ENCODE measurements around the gene NTSR2.

DNA sequence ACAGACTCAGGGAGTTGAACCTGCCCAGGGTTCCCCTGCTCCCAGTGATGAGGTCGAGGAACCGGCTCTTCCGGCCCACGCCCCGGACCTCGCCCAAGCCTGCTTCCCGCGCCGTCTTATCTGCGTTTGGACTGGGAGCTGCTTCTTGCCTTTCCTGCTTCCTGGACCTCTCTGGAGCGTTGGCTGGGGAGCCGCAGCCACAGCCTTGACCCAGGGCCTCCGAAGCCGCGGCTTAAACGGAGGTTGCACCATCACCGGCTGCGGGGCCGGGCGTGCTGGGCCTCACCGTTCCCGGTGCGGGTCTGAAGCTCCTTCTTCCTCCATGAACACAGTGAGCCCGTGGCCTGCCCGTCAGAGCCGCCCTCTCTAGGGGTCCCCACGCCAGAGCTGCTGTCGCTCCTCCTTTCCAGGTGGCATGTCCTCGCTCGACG is 13.3 kb downstream of the NTSR2 start:
- TF ChIP-seq, protein P1, sequence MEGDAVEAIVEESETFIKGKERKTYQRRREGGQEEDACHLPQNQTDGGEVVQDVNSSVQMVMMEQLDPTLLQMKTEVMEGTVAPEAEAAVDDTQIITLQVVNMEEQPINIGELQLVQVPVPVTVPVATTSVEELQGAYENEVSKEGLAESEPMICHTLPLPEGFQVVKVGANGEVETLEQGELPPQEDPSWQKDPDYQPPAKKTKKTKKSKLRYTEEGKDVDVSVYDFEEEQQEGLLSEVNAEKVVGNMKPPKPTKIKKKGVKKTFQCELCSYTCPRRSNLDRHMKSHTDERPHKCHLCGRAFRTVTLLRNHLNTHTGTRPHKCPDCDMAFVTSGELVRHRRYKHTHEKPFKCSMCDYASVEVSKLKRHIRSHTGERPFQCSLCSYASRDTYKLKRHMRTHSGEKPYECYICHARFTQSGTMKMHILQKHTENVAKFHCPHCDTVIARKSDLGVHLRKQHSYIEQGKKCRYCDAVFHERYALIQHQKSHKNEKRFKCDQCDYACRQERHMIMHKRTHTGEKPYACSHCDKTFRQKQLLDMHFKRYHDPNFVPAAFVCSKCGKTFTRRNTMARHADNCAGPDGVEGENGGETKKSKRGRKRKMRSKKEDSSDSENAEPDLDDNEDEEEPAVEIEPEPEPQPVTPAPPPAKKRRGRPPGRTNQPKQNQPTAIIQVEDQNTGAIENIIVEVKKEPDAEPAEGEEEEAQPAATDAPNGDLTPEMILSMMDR (IDR thresholded peaks at IDR 0.05): no peak
- TF ChIP-seq POLR2A (IDR thresholded peaks at IDR 0.05): no peak

Data from transverse colon (tissue), 3 donors.